Measurements from ENCODE around the gene KLKB1.
"Not testable (repeated sequence)": the region's sequence is repeated elsewhere in the genome, so short reads cannot be mapped to it uniquely, and the experiment has no call there.

KLKB1 gene

GRCh38 chr4:186265683-186266652, 38.7 kb downstream of the KLKB1 start, which contains the start of gene F11:
Gene F11 (plus strand): TSS chr4:186266189. CDS start chr4:186267137, 948 bp downstream.
- no peaks in the 10 kb centered on the region for H3K9me3 ChIP-seq (ENCODE audit: control insufficient read depth in 2 of 2, low read length in 2 of 2)
- peaks cover 0 to 3% of the 10 kb centered on the region in 2 donors for H3K27me3 ChIP-seq (ENCODE audit: control insufficient read depth in 1 of 2, insufficient read depth in 2 of 2, low read length in 2 of 2)
- H3K36me3 ChIP-seq (ENCODE audit: control insufficient read depth in 2 of 2, insufficient read depth in 2 of 2, low read length in 2 of 2) = no peaks in the 10 kb centered on the region
- H3K27ac ChIP-seq (ENCODE audit: low read length) = no peak within 1 kb of the TSS
- no peak within 1 kb of the TSS for H3K9ac ChIP-seq (ENCODE audit: low read length in 2 of 2)
- H3K4me3 ChIP-seq (ENCODE audit: low read length in 2 of 2) = no peak within 1 kb of the TSS
- no peaks in the 10 kb centered on the region for H3K4me1 ChIP-seq (ENCODE audit: control insufficient read depth, insufficient read depth, low read length)

- Histone ChIP-seq H3K9ac (ENCODE audit: low read length in 2 of 2) (no peak overlapping the region), H3K36me3 (ENCODE audit: control insufficient read depth in 2 of 2, insufficient read depth in 2 of 2, low read length in 2 of 2) (no peaks in the 10 kb centered on the region), H3K4me1 (ENCODE audit: control insufficient read depth, insufficient read depth, low read length) (no peaks in the 10 kb centered on the region), H3K27me3 (ENCODE audit: control insufficient read depth in 1 of 2, insufficient read depth in 2 of 2, low read length in 2 of 2) (peaks cover 0 to 3% of the 10 kb centered on the region in 2 donors), H3K9me3 (ENCODE audit: control insufficient read depth in 2 of 2, low read length in 2 of 2) (no peaks in the 10 kb centered on the region), H3K4me3 (ENCODE audit: low read length in 2 of 2) (no peak overlapping the region), H3K27ac (ENCODE audit: low read length) (no peak overlapping the region)
Measured at GRCh38 chr4:186266729-186267456, 39.6 kb downstream of the KLKB1 start.

GRCh38 chr4:186271081-186271678, 43.9 kb downstream of the KLKB1 start:
- Histone ChIP-seq H3K27ac (ENCODE audit: low read length) (no peak overlapping the region), H3K4me1 (ENCODE audit: control insufficient read depth, insufficient read depth, low read length) (no peaks in the 10 kb centered on the region), H3K9ac (ENCODE audit: low read length in 2 of 2) (no peak overlapping the region), H3K36me3 (ENCODE audit: control insufficient read depth in 2 of 2, insufficient read depth in 2 of 2, low read length in 2 of 2) (no peaks in the 10 kb centered on the region), H3K9me3 (ENCODE audit: control insufficient read depth in 2 of 2, low read length in 2 of 2) (no peaks in the 10 kb centered on the region), H3K4me3 (ENCODE audit: low read length in 2 of 2) (no peak overlapping the region), H3K27me3 (ENCODE audit: control insufficient read depth in 1 of 2, insufficient read depth in 2 of 2, low read length in 2 of 2) (peaks cover 0 to 3% of the 10 kb centered on the region in 2 donors)

DNA sequence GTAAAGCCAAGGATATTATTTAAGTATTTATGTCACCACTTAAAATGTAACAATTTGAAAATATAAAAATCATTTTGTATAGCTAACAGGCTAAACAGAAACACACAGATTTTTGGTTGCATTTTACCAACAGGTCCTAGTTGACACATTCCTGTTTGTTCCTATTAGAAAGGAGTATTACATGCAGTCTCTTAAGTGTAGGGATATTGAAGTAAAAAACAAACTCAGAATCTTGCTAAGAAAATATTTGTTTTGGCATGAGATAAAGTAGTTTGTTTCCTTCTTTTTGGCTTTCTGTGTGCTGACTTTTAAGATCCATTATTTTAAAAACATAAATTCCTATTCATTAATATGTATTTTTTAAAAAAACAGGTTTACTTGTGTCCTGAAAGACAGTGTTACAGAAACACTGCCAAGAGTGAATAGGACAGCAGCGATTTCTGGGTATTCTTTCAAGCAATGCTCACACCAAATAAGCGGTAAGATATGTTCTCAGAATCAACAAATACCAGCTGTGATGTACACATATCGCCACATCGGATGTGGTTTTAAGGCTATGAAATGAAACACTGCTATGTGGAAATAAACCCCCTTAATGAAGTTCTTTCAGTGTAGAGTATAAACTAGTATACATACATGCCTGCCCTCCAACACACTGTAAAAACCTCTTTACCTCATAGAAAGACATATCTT, 45.5 kb downstream of the KLKB1 start:
- Histone ChIP-seq H3K27ac (ENCODE audit: low read length) (no peak overlapping the region), H3K27me3 (ENCODE audit: control insufficient read depth in 1 of 2, insufficient read depth in 2 of 2, low read length in 2 of 2) (no peaks in the 10 kb centered on the region), H3K4me3 (ENCODE audit: low read length in 2 of 2) (no peak overlapping the region), H3K36me3 (ENCODE audit: control insufficient read depth in 2 of 2, insufficient read depth in 2 of 2, low read length in 2 of 2) (no peaks in the 10 kb centered on the region), H3K4me1 (ENCODE audit: control insufficient read depth, insufficient read depth, low read length) (no peaks in the 10 kb centered on the region), H3K9ac (ENCODE audit: low read length in 2 of 2) (no peak overlapping the region), H3K9me3 (ENCODE audit: control insufficient read depth in 2 of 2, low read length in 2 of 2) (no peaks in the 10 kb centered on the region)

DNA sequence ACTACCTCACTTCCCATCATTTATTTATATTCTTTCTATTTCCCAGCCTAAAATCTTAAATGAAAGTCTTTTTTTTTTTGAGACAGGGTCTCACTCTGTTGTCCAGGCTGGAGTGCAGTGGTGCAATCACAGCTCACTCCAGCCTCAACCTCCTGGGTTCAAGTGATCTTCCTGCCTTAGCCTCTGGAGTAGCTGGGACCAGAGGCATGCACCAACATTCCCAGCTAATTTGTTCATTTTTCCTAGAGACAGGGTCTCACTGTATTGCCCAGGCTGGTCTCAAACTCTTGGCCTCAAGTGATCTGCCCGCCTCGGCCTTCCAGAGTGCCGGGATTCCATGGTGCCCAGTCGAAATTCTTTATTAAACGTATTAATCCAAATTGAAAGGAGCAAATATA, 46.1 kb downstream of the KLKB1 start:
- not testable (repeated sequence) for H3K27me3 ChIP-seq (ENCODE audit: control insufficient read depth in 1 of 2, insufficient read depth in 2 of 2, low read length in 2 of 2); H3K4me3 ChIP-seq (ENCODE audit: low read length in 2 of 2); H3K36me3 ChIP-seq (ENCODE audit: control insufficient read depth in 2 of 2, insufficient read depth in 2 of 2, low read length in 2 of 2); H3K27ac ChIP-seq (ENCODE audit: low read length); H3K9ac ChIP-seq (ENCODE audit: low read length in 2 of 2); H3K9me3 ChIP-seq (ENCODE audit: control insufficient read depth in 2 of 2, low read length in 2 of 2); H3K4me1 ChIP-seq (ENCODE audit: control insufficient read depth, insufficient read depth, low read length)

DNA sequence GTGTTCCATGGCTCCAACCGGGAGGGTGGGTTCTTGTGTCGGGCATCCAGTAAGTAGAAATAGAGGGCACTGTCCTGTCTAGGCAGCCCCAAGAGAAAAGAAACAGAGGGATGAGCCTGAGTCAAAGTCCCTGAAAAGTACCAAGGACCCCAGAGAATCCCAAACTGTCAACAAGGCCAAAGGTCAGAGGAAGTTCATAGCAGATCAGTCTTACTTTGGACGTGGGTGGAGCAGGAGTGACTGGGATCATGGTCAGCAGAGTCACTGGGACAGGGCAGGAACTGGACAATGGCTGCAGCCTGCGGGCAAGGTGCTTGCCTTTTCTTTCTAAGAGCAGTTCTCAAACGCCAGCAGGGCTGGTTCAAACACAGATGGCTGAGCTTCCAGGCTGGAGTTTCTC, 56.0 kb downstream of the KLKB1 start:
- H3K27ac ChIP-seq (ENCODE audit: low read length) = no peak overlapping the region
- no peaks in the 10 kb centered on the region for H3K27me3 ChIP-seq (ENCODE audit: control insufficient read depth in 1 of 2, insufficient read depth in 2 of 2, low read length in 2 of 2)
- H3K4me1 ChIP-seq (ENCODE audit: control insufficient read depth, insufficient read depth, low read length) = no peaks in the 10 kb centered on the region
- H3K9me3 ChIP-seq (ENCODE audit: control insufficient read depth in 2 of 2, low read length in 2 of 2) = no peaks in the 10 kb centered on the region
- no peaks in the 10 kb centered on the region for H3K36me3 ChIP-seq (ENCODE audit: control insufficient read depth in 2 of 2, insufficient read depth in 2 of 2, low read length in 2 of 2)
- H3K4me3 ChIP-seq (ENCODE audit: low read length in 2 of 2) = no peak overlapping the region
- H3K9ac ChIP-seq (ENCODE audit: low read length in 2 of 2) = no peak overlapping the region

- Histone ChIP-seq H3K36me3 (ENCODE audit: control insufficient read depth in 2 of 2, insufficient read depth in 2 of 2, low read length in 2 of 2) (no peaks in the 10 kb centered on the region), H3K9me3 (ENCODE audit: control insufficient read depth in 2 of 2, low read length in 2 of 2) (no peaks in the 10 kb centered on the region), H3K27ac (ENCODE audit: low read length) (no peak overlapping the region), H3K9ac (ENCODE audit: low read length in 2 of 2) (no peak overlapping the region), H3K4me1 (ENCODE audit: control insufficient read depth, insufficient read depth, low read length) (no peaks in the 10 kb centered on the region), H3K27me3 (ENCODE audit: control insufficient read depth in 1 of 2, insufficient read depth in 2 of 2, low read length in 2 of 2) (peaks cover 0 to 1% of the 10 kb centered on the region in 2 donors), H3K4me3 (ENCODE audit: low read length in 2 of 2) (no peak overlapping the region)
Measured at GRCh38 chr4:186285147-186285546, 57.8 kb downstream of the KLKB1 start.

- Histone ChIP-seq H3K4me1 (ENCODE audit: control insufficient read depth, insufficient read depth, low read length) (no peaks in the 10 kb centered on the region), H3K4me3 (ENCODE audit: low read length in 2 of 2) (no peak overlapping the region), H3K9me3 (ENCODE audit: control insufficient read depth in 2 of 2, low read length in 2 of 2) (no peaks in the 10 kb centered on the region), H3K9ac (ENCODE audit: low read length in 2 of 2) (no peak overlapping the region), H3K27ac (ENCODE audit: low read length) (no peak overlapping the region), H3K36me3 (ENCODE audit: control insufficient read depth in 2 of 2, insufficient read depth in 2 of 2, low read length in 2 of 2) (no peaks in the 10 kb centered on the region), H3K27me3 (ENCODE audit: control insufficient read depth in 1 of 2, insufficient read depth in 2 of 2, low read length in 2 of 2) (peaks cover 0 to 6% of the 10 kb centered on the region in 2 donors)
Measured at GRCh38 chr4:186286581-186286980, 59.3 kb downstream of the KLKB1 start.

DNA sequence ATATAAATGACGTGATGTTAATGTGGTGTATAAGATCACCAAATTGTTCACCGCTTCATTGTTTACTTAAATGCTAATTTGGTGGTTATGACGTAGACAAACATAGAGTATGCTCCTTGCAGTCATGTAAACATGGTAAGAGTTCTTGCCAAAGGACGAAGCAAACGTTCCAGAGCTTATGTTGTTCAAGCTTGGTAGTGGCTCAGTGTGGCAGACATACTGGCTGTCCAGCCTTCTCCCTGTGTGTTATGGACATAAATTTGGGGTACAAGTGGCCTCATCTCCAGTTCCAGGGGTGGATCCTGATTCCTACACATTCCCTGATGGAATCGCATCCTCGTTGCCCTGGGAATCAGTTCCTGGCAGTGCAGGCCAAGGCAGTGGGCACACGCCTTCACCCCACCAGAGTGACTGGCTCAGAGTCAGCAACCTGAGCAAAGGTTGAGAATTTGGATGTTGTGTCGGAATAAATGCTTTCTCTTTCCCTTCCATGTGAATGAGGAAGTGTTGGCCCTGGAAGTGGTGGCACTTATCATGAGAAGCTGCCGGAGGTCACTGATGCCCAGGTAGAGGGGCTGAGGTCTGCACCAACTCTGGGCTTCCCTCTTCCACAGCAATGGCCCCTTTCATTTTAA, 64.1 kb downstream of the KLKB1 start:
- Histone ChIP-seq H3K9ac (ENCODE audit: low read length in 2 of 2) (no peak overlapping the region), H3K27me3 (ENCODE audit: control insufficient read depth in 1 of 2, insufficient read depth in 2 of 2, low read length in 2 of 2) (peaks cover 0 to 7% of the 10 kb centered on the region in 2 donors), H3K36me3 (ENCODE audit: control insufficient read depth in 2 of 2, insufficient read depth in 2 of 2, low read length in 2 of 2) (no peaks in the 10 kb centered on the region), H3K9me3 (ENCODE audit: control insufficient read depth in 2 of 2, low read length in 2 of 2) (no peaks in the 10 kb centered on the region), H3K4me1 (ENCODE audit: control insufficient read depth, insufficient read depth, low read length) (no peaks in the 10 kb centered on the region), H3K27ac (ENCODE audit: low read length) (no peak overlapping the region), H3K4me3 (ENCODE audit: low read length in 2 of 2) (no peak overlapping the region)

- Histone ChIP-seq H3K4me3 (ENCODE audit: low read length in 2 of 2) (no peak overlapping the region), H3K9me3 (ENCODE audit: control insufficient read depth in 2 of 2, low read length in 2 of 2) (no peaks in the 10 kb centered on the region), H3K36me3 (ENCODE audit: control insufficient read depth in 2 of 2, insufficient read depth in 2 of 2, low read length in 2 of 2) (no peaks in the 10 kb centered on the region), H3K4me1 (ENCODE audit: control insufficient read depth, insufficient read depth, low read length) (no peaks in the 10 kb centered on the region), H3K9ac (ENCODE audit: low read length in 2 of 2) (no peak overlapping the region), H3K27ac (ENCODE audit: low read length) (no peak overlapping the region), H3K27me3 (ENCODE audit: control insufficient read depth in 1 of 2, insufficient read depth in 2 of 2, low read length in 2 of 2) (peaks cover 13 to 15% of the 10 kb centered on the region in 2 donors)
Measured at GRCh38 chr4:186294160-186294559, 66.9 kb downstream of the KLKB1 start.

All from stomach smooth muscle (tissue), 2 donors.